Activated gamma-delta T cell (primary cell): ENCODE data around the gene AGBL4.
"Not testable (repeated sequence)": the region's sequence is repeated elsewhere in the genome, so short reads cannot be mapped to it uniquely, and the experiment has no call there.

Source experiments
- DNase-seq: peaks from one replicate; lab custom pipeline; 2025; lab: John Stamatoyannopoulos, UW
- total RNA-seq, 2 donors: gene quantifications; one replicate each; lab custom pipeline; 2026; lab: John Stamatoyannopoulos, UW

AGBL4 gene
- total RNA-seq: 0 reads per million in 2 donors

GRCh38 chr1:50023292-50024159 is at the start of gene AGBL4:
TSS of gene AGBL4 (minus strand) at chr1:50023954.
- DNase-seq: no peak

GRCh38 chr1:50066806-50067205 is 43.1 kb upstream of the AGBL4 start:
- DNase-seq: no peak

- DNase-seq: no peak
Measured at GRCh38 chr1:50060279-50060678, 36.5 kb upstream of the AGBL4 start.

- no peak for DNase-seq
Measured at GRCh38 chr1:50048791-50049190, 25.0 kb upstream of the AGBL4 start.

GRCh38 chr1:50047916-50048694 is 24.4 kb upstream of the AGBL4 start:
- no peak for DNase-seq

- DNase-seq: no peak
Measured at GRCh38 chr1:50038237-50038809, 14.6 kb upstream of the AGBL4 start.

GRCh38 chr1:50027794-50028193 is 4.0 kb upstream of the AGBL4 start:
- no peak for DNase-seq

GRCh38 chr1:49995734-49996133 is 28.0 kb downstream of the AGBL4 start:
- DNase-seq: no peak

GRCh38 chr1:49971088-49971487 is 52.7 kb downstream of the AGBL4 start:
- DNase-seq: no peak

- no peak for DNase-seq
Measured at GRCh38 chr1:49951385-49951784, 72.4 kb downstream of the AGBL4 start.

GRCh38 chr1:49915301-49915700 is 108.5 kb downstream of the AGBL4 start:
- not testable (repeated sequence) for DNase-seq

- DNase-seq: no peak
Measured at GRCh38 chr1:49906365-49906764, 117.4 kb downstream of the AGBL4 start.

GRCh38 chr1:49864581-49864980 is 159.2 kb downstream of the AGBL4 start:
- DNase-seq: no peak

- DNase-seq: no peak
Measured at GRCh38 chr1:49854741-49855140, 169.0 kb downstream of the AGBL4 start.

- DNase-seq: no peak
Measured at GRCh38 chr1:49842596-49842995, 181.2 kb downstream of the AGBL4 start.

- no peak for DNase-seq
Measured at GRCh38 chr1:49841767-49842166, 182.0 kb downstream of the AGBL4 start.

GRCh38 chr1:49824261-49824660 is 199.5 kb downstream of the AGBL4 start:
- no peak for DNase-seq

- DNase-seq: no peak
Measured at GRCh38 chr1:49817681-49818080, 206.1 kb downstream of the AGBL4 start.

GRCh38 chr1:49787013-49787412 is 236.7 kb downstream of the AGBL4 start:
- DNase-seq: not testable (repeated sequence)

- no peak for DNase-seq
Measured at GRCh38 chr1:49765034-49765433, 258.7 kb downstream of the AGBL4 start.

- DNase-seq: not testable (repeated sequence)
Measured at GRCh38 chr1:49738118-49738517, 285.6 kb downstream of the AGBL4 start.

GRCh38 chr1:49728377-49728776 is 295.4 kb downstream of the AGBL4 start:
- no peak for DNase-seq

- no peak for DNase-seq
Measured at GRCh38 chr1:49723662-49724061, 300.1 kb downstream of the AGBL4 start.
